ENCODE measurements around the gene LGR5.

The LGR5 gene

DNA sequence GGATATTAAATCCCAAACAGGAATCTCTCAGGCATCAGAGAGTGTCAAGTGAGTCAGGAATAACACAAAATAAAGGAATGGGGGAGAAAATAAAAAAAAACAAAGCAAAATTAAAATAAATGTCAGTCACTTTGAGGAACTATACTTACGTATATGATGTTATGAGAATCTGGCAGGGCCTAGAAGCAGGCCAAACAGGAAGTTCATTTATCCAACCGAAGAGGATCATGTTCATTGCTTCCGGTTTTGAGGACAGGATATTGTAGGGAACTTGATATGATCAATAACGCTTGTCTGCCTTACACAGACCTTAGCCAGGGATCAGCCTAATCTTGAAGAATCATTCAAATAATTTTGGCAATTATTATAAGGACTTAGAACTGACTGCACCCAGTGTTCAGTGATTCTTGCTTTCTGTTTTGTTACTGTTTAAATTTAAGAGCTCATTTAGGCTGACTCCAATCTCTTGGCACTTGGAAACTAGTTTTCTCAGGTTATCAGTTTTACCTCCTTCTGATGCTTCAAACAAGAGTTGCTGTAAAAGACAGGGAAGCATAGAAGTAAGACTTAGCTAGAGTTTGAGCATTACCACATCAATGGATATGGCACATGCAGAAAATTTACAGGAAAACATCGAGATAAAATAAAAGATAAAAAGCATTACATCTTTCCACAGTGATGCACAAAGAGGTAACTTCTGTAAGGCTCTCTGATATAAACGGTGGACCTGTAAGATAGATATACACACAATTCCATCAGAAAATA is 170.6 kb downstream of the LGR5 start:
- H4K20me1 ChIP-seq (ENCODE audit: insufficient read depth, low read length): no peaks in the 10 kb centered on the region
- no peak overlapping the region for H3K27ac ChIP-seq (ENCODE audit: low read length)
- H3K4me2 ChIP-seq (ENCODE audit: insufficient read depth, low read length): no peak overlapping the region
- no peak overlapping the region for H2AFZ ChIP-seq (ENCODE audit: low read depth, low read length)
- no peaks in the 10 kb centered on the region for H3K27me3 ChIP-seq (ENCODE audit: insufficient read depth, low read length, poor library complexity)
- no peak for TF ChIP-seq EZH2 (IDR thresholded peaks at IDR 0.05; ENCODE audit: borderline replicate concordance, low read depth, low read length, severe bottlenecking)
- TF ChIP-seq, protein P1, sequence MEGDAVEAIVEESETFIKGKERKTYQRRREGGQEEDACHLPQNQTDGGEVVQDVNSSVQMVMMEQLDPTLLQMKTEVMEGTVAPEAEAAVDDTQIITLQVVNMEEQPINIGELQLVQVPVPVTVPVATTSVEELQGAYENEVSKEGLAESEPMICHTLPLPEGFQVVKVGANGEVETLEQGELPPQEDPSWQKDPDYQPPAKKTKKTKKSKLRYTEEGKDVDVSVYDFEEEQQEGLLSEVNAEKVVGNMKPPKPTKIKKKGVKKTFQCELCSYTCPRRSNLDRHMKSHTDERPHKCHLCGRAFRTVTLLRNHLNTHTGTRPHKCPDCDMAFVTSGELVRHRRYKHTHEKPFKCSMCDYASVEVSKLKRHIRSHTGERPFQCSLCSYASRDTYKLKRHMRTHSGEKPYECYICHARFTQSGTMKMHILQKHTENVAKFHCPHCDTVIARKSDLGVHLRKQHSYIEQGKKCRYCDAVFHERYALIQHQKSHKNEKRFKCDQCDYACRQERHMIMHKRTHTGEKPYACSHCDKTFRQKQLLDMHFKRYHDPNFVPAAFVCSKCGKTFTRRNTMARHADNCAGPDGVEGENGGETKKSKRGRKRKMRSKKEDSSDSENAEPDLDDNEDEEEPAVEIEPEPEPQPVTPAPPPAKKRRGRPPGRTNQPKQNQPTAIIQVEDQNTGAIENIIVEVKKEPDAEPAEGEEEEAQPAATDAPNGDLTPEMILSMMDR (IDR thresholded peaks at IDR 0.05; ENCODE audit: borderline replicate concordance, extremely low read depth, low read length, poor library complexity, severe bottlenecking): no peak
- ATAC-seq (ENCODE audit: insufficient read depth, low read depth): peak; percentile 71
- no peak overlapping the region for H3K4me3 ChIP-seq (ENCODE audit: low read depth in 1 of 2, low read length in 2 of 2)
- no peak for DNase-seq
- peaks cover 76% of the 10 kb centered on the region for H3K36me3 ChIP-seq (ENCODE audit: insufficient read depth, low read length)
- no peak overlapping the region for H3K9ac ChIP-seq (ENCODE audit: low read depth, low read length)
- H3K4me1 ChIP-seq (ENCODE audit: insufficient read depth, low read length): no peaks in the 10 kb centered on the region
- H3K9me3 ChIP-seq (ENCODE audit: insufficient read depth, low read length, severe bottlenecking): no peaks in the 10 kb centered on the region
- no peaks in the 10 kb centered on the region for H3K79me2 ChIP-seq (ENCODE audit: insufficient read depth, low read length)

DNA sequence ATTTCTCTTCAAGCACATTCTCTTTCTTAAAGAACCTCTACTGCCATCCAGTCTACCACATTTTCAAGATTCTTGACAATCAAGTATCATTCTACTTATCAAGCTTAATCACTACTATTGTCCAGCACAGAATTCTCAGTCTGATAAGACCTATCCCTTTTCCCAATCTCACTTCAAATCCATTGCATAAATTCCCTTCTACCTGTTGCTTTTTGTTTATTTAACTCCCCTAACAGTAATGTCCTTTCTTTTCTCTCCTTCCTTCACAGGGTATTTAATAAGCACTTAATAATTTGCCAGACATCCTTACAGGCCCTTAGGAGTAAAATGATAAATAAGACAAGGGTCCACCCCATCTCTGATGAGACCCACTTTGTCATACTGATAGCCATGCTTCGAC is 182.3 kb downstream of the LGR5 start:
- Histone ChIP-seq H3K36me3 (ENCODE audit: insufficient read depth, low read length) (peaks cover 91% of the 10 kb centered on the region), H3K9ac (ENCODE audit: low read depth, low read length) (no peak overlapping the region), H3K4me1 (ENCODE audit: insufficient read depth, low read length) (no peaks in the 10 kb centered on the region), H2AFZ (ENCODE audit: low read depth, low read length) (no peak overlapping the region), H4K20me1 (ENCODE audit: insufficient read depth, low read length) (no peaks in the 10 kb centered on the region), H3K4me2 (ENCODE audit: insufficient read depth, low read length) (no peak overlapping the region), H3K79me2 (ENCODE audit: insufficient read depth, low read length) (no peaks in the 10 kb centered on the region), H3K9me3 (ENCODE audit: insufficient read depth, low read length, severe bottlenecking) (no peaks in the 10 kb centered on the region), H3K27me3 (ENCODE audit: insufficient read depth, low read length, poor library complexity) (no peaks in the 10 kb centered on the region), H3K4me3 (ENCODE audit: low read depth in 1 of 2, low read length in 2 of 2) (no peak overlapping the region), H3K27ac (ENCODE audit: low read length) (no peak overlapping the region)
- no peak for TF ChIP-seq EZH2 (IDR thresholded peaks at IDR 0.05; ENCODE audit: borderline replicate concordance, low read depth, low read length, severe bottlenecking)
- TF ChIP-seq, protein P1 (IDR thresholded peaks at IDR 0.05; ENCODE audit: borderline replicate concordance, extremely low read depth, low read length, poor library complexity, severe bottlenecking): no peak
- no peak for DNase-seq
- ATAC-seq (ENCODE audit: insufficient read depth, low read depth): no peak

DNA sequence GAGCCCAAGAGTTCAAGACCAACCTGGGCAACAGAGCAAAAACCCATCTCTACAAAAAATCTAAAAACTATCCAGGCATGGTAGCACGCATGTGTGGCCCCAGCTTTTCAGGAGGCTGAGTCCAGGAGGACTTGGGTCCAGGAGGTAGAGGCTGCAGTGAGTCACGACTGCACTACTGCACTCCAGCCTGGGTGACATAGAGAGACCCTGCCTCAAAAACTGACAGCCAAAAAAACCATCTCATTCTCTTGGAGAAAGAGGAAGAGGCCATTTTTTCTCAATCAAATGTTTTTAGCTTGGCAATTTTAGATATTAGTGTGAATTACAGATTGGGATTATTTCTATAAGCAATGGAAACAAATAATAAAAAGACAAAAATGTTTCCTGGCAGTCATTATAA is 185.9 kb downstream of the LGR5 start:
- DNase-seq (no peak), ATAC-seq (ENCODE audit: insufficient read depth, low read depth) (no peak)
- H4K20me1 ChIP-seq (ENCODE audit: insufficient read depth, low read length): no peaks in the 10 kb centered on the region
- no peak overlapping the region for H3K27ac ChIP-seq (ENCODE audit: low read length)
- no peaks in the 10 kb centered on the region for H3K27me3 ChIP-seq (ENCODE audit: insufficient read depth, low read length, poor library complexity)
- TF ChIP-seq EZH2 (IDR thresholded peaks at IDR 0.05; ENCODE audit: borderline replicate concordance, low read depth, low read length, severe bottlenecking): no peak
- TF ChIP-seq, protein P1 (IDR thresholded peaks at IDR 0.05; ENCODE audit: borderline replicate concordance, extremely low read depth, low read length, poor library complexity, severe bottlenecking): no peak
- no peak overlapping the region for H3K4me2 ChIP-seq (ENCODE audit: insufficient read depth, low read length)
- H3K9me3 ChIP-seq (ENCODE audit: insufficient read depth, low read length, severe bottlenecking): no peaks in the 10 kb centered on the region
- no peak overlapping the region for H2AFZ ChIP-seq (ENCODE audit: low read depth, low read length)
- no peaks in the 10 kb centered on the region for H3K79me2 ChIP-seq (ENCODE audit: insufficient read depth, low read length)
- no peak overlapping the region for H3K4me3 ChIP-seq (ENCODE audit: low read depth in 1 of 2, low read length in 2 of 2)
- peaks cover 95% of the 10 kb centered on the region for H3K36me3 ChIP-seq (ENCODE audit: insufficient read depth, low read length)
- H3K4me1 ChIP-seq (ENCODE audit: insufficient read depth, low read length): no peaks in the 10 kb centered on the region
- no peak overlapping the region for H3K9ac ChIP-seq (ENCODE audit: low read depth, low read length)

All from DND-41 (cell line).